T-helper 2 cell treated with Interferon-gamma antibody and Interleukin-4, amounts not matched to agents 100 ng/mL and 5 ng/mL, for 36 hours (primary cell): ENCODE measurements around the gene IVL. TPM values are rescaled to one million over a fixed set of nuclear protein-coding genes. Genes with fewer than 3 reads are reported as not detected.

ENCODE experiments used
- intact Hi-C: fragments of 100-400 bp; cut with micrococcal nuclease; formaldehyde crosslinking; loops from one replicate; pipeline ENCODE4 v1.15.1; 2023
- total RNA-seq: library from RNA; stranded (reverse); gene quantifications from 2 replicates; pipeline ENCODE4 v1.2.3, GENCODE V29; 2022

Gene IVL
- total RNA-seq, 1 donor from 2014 or later = not detected

GRCh38 chr1:152886758-152887409 lies 21.5 kb upstream of the IVL start:
- intact Hi-C loops = no loop called here

GRCh38 chr1:152888126-152888525 lies 20.2 kb upstream of the IVL start:
- intact Hi-C loops = no loop called here

GRCh38 chr1:152899027-152899426 lies 9.3 kb upstream of the IVL start:
- intact Hi-C loops = no loop called here

GRCh38 chr1:152899883-152900282 lies 8.5 kb upstream of the IVL start:
- intact Hi-C loops = no loop called here

- intact Hi-C loops = no loop called here
Observed at GRCh38 chr1:152901631-152902030, 6.7 kb upstream of the IVL start.

- intact Hi-C loops = no loop called here
Observed at GRCh38 chr1:152902636-152903035, 5.7 kb upstream of the IVL start.

- intact Hi-C loops = no loop called here
Observed at GRCh38 chr1:152904688-152905440, 3.5 kb upstream of the IVL start.

GRCh38 chr1:152906023-152906565 lies 2.3 kb upstream of the IVL start:
- intact Hi-C loops = no loop called here

GRCh38 chr1:152909206-152909605 lies 860 bp downstream of the IVL start:
- intact Hi-C loops = no loop called here

GRCh38 chr1:152912471-152912870 lies 4.1 kb downstream of the IVL start:
- intact Hi-C loops = no loop called here

GRCh38 chr1:152912900-152913299 lies 4.6 kb downstream of the IVL start:
- intact Hi-C loops = no loop called here

GRCh38 chr1:152917794-152918193 lies 9.4 kb downstream of the IVL start:
- intact Hi-C loops = no loop called here

GRCh38 chr1:152919071-152919470 lies 10.7 kb downstream of the IVL start:
- intact Hi-C loops = no loop called here

- intact Hi-C loops = no loop called here
Observed at GRCh38 chr1:152924191-152924590, 15.8 kb downstream of the IVL start.

GRCh38 chr1:152926091-152926490 lies 17.7 kb downstream of the IVL start:
- intact Hi-C loops = no loop called here

GRCh38 chr1:152928671-152929070 lies 20.3 kb downstream of the IVL start:
- intact Hi-C loops = no loop called here

GRCh38 chr1:152932170-152932811 lies 23.9 kb downstream of the IVL start:
- intact Hi-C loops = no loop called here

GRCh38 chr1:152933196-152933595 lies 24.9 kb downstream of the IVL start:
- intact Hi-C loops = no loop called here

GRCh38 chr1:152940614-152941013 lies 32.3 kb downstream of the IVL start:
- intact Hi-C loops = no loop called here

- intact Hi-C loops = no loop called here
Observed at GRCh38 chr1:152941037-152941711, 32.8 kb downstream of the IVL start.

- intact Hi-C loops = no loop called here
Observed at GRCh38 chr1:152942161-152942560, 33.8 kb downstream of the IVL start.

GRCh38 chr1:152946248-152946647 lies 37.9 kb downstream of the IVL start:
- intact Hi-C loops = no loop called here
